Mesendoderm (in vitro differentiated cells): ENCODE results near the gene HK3.

Experiments used
- DNase-seq: peaks from one replicate; pipeline ENCODE4 v3.0.0; 2013
- H2AK5ac ChIP-seq: 2 replicates; pipeline ENCODE4 v1.6.1; 2013; ENCODE audit warnings: low read length, inconsistent platforms
- H2BK120ac ChIP-seq: 2 replicates; pipeline ENCODE4 v1.6.1; 2013; ENCODE audit warnings: low read depth, mild to moderate bottlenecking, low read length, moderate library complexity, mixed read lengths
- H2BK15ac ChIP-seq: replicated peaks from 2 replicates; pipeline ENCODE4 v1.6.1; 2013; ENCODE audit warnings: low read depth, mild to moderate bottlenecking, moderate library complexity
- H2BK5ac ChIP-seq: 2 replicates; pipeline ENCODE4 v1.6.1; 2013; ENCODE audit warnings: low read length, inconsistent platforms
- H3K18ac ChIP-seq: 2 replicates; pipeline ENCODE4 v1.6.1; 2013; ENCODE audit warnings: mild to moderate bottlenecking, low read length, mixed read lengths
- H3K23ac ChIP-seq: one replicate; pipeline ENCODE4 v1.6.1; 2013; ENCODE audit warnings: low read length
- H3K27ac ChIP-seq: 2 replicates; pipeline ENCODE4 v1.5.1; 2013; ENCODE audit warnings: low read depth, mild to moderate bottlenecking, inconsistent platforms, low read length, moderate library complexity
- H3K27me3 ChIP-seq: 2 replicates; pipeline ENCODE4 v1.6.1; 2013; ENCODE audit warnings: low read length, control low read depth, mild to moderate bottlenecking, inconsistent platforms; ENCODE audit not compliant: insufficient read depth, poor library complexity
- H3K36me3 ChIP-seq: 2 replicates; pipeline ENCODE4 v1.6.1; 2013; ENCODE audit warnings: low read length, inconsistent platforms; ENCODE audit not compliant: control insufficient read depth, insufficient read depth
- H3K4ac ChIP-seq: one replicate; pipeline ENCODE4 v1.6.1; 2013; ENCODE audit warnings: low read depth, mild to moderate bottlenecking, low read length, moderate library complexity
- H3K4me1 ChIP-seq: 2 replicates; pipeline ENCODE4 v1.6.1; 2013; ENCODE audit warnings: low read depth, low read length, inconsistent platforms; ENCODE audit not compliant: control insufficient read depth
- H3K4me2 ChIP-seq: 2 replicates; pipeline ENCODE4 v1.6.1; 2013; ENCODE audit warnings: low read length
- H3K4me3 ChIP-seq: 2 replicates; pipeline ENCODE4 v1.5.1; 2013; ENCODE audit warnings: mild to moderate bottlenecking, low read length
- H3K56ac ChIP-seq: one replicate; pipeline ENCODE4 v1.6.1; 2013; ENCODE audit warnings: low read length
- H3K79me1 ChIP-seq: 2 replicates; pipeline ENCODE4 v1.6.1; 2013; ENCODE audit warnings: low read length, inconsistent platforms
- H3K79me2 ChIP-seq: 2 replicates; pipeline ENCODE4 v1.6.1; 2013; ENCODE audit warnings: mild to moderate bottlenecking, low read length; ENCODE audit not compliant: control insufficient read depth, insufficient read depth
- H3K9ac ChIP-seq: 2 replicates; pipeline ENCODE4 v1.6.1; 2013; ENCODE audit warnings: low read length, inconsistent platforms
- H4K5ac ChIP-seq: one replicate; pipeline ENCODE4 v1.6.1; 2013; ENCODE audit warnings: low read length
- H4K8ac ChIP-seq: one replicate; pipeline ENCODE4 v1.6.1; 2013; ENCODE audit warnings: low read depth, mild to moderate bottlenecking, control low read depth, low read length, moderate library complexity
- WGBS: extraction: QIAGEN DNeasy Blood & Tissue Kit; methylation state at CpG from one replicate; pipeline ENCODE4 v1.1.7; 2013; ENCODE audit warnings: low lambda C conversion rate, missing lambda C conversion rate; ENCODE audit not compliant: insufficient coverage; ENCODE audit errors: extremely low coverage; 5-methylcytosine and 5-hydroxymethylcytosine counted together

HK3 gene

GRCh38 chr5:176847148-176847547 lies 52.0 kb downstream of the HK3 start:
- Histone ChIP-seq H3K27me3 (no peaks in the 10 kb centered on the region), H3K36me3 (no peaks in the 10 kb centered on the region), H3K56ac (no peak overlapping the region), H3K27ac (no peak overlapping the region), H3K4me3 (no peak overlapping the region), H3K4ac (no peak overlapping the region), H2AK5ac (no peak overlapping the region), H3K4me2 (no peak overlapping the region), H3K79me1 (no peaks in the 10 kb centered on the region), H3K23ac (no peak overlapping the region), H2BK5ac (no peak overlapping the region), H3K79me2 (no peaks in the 10 kb centered on the region), H4K8ac (no peak overlapping the region), H4K5ac (no peak overlapping the region), H2BK120ac (no peak overlapping the region), H3K4me1 (no peaks in the 10 kb centered on the region), H2BK15ac (no peak overlapping the region), H3K18ac (no peak overlapping the region), H3K9ac (no peak overlapping the region)
- WGBS, result no CpG with 5 or more reads among the region's 18 CpGs
- no peak for DNase-seq

- Histone ChIP-seq H3K4me2 (no peak overlapping the region), H3K4me1 (no peaks in the 10 kb centered on the region), H3K27me3 (no peaks in the 10 kb centered on the region), H3K79me1 (no peaks in the 10 kb centered on the region), H3K4me3 (no peak overlapping the region), H3K23ac (no peak overlapping the region), H3K4ac (no peak overlapping the region), H4K5ac (no peak overlapping the region), H2BK15ac (no peak overlapping the region), H3K9ac (no peak overlapping the region), H4K8ac (no peak overlapping the region), H3K27ac (no peak overlapping the region), H3K18ac (no peak overlapping the region), H2BK5ac (no peak overlapping the region), H3K56ac (no peak overlapping the region), H2BK120ac (no peak overlapping the region), H3K79me2 (no peaks in the 10 kb centered on the region), H2AK5ac (no peak overlapping the region), H3K36me3 (no peaks in the 10 kb centered on the region)
- no peak for DNase-seq
- no CpG with 5 or more reads among the region's 24 CpGs for WGBS
Observed at GRCh38 chr5:176846335-176847140, 52.6 kb downstream of the HK3 start.

GRCh38 chr5:176845392-176845713 lies 53.8 kb downstream of the HK3 start:
- no peaks in the 10 kb centered on the region for H3K79me1 ChIP-seq
- no peak overlapping the region for H3K9ac ChIP-seq

GRCh38 chr5:176844706-176845391 lies 54.3 kb downstream of the HK3 start:
- Histone ChIP-seq H3K4me3 (no peak overlapping the region), H4K8ac (no peak overlapping the region), H3K9ac (no peak overlapping the region), H3K27ac (no peak overlapping the region), H3K79me2 (no peaks in the 10 kb centered on the region), H2AK5ac (no peak overlapping the region), H4K5ac (no peak overlapping the region), H3K4me2 (no peak overlapping the region), H3K4ac (no peak overlapping the region), H2BK5ac (no peak overlapping the region), H3K4me1 (no peaks in the 10 kb centered on the region), H2BK15ac (no peak overlapping the region), H3K18ac (no peak overlapping the region), H3K36me3 (no peaks in the 10 kb centered on the region), H3K27me3 (no peaks in the 10 kb centered on the region), H2BK120ac (no peak overlapping the region), H3K56ac (no peak overlapping the region), H3K23ac (no peak overlapping the region), H3K79me1 (no peaks in the 10 kb centered on the region)
- no peak for DNase-seq
- no CpG with 5 or more reads among the region's 21 CpGs for WGBS

More at GRCh38 chr5:176845392-176845713, 53.8 kb downstream of the HK3 start:
- Histone ChIP-seq H4K5ac (no peak overlapping the region), H3K27ac (no peak overlapping the region), H2BK5ac (no peak overlapping the region), H3K56ac (no peak overlapping the region), H3K79me2 (no peaks in the 10 kb centered on the region), H3K4me1 (no peaks in the 10 kb centered on the region), H2BK15ac (no peak overlapping the region), H3K27me3 (no peaks in the 10 kb centered on the region), H3K36me3 (no peaks in the 10 kb centered on the region), H2AK5ac (no peak overlapping the region), H3K23ac (no peak overlapping the region), H3K4me2 (no peak overlapping the region), H3K4ac (no peak overlapping the region), H4K8ac (no peak overlapping the region), H3K18ac (no peak overlapping the region), H3K4me3 (no peak overlapping the region), H2BK120ac (no peak overlapping the region)
- DNase-seq, result no peak
- no CpG with 5 or more reads among the region's 6 CpGs for WGBS

DNA sequence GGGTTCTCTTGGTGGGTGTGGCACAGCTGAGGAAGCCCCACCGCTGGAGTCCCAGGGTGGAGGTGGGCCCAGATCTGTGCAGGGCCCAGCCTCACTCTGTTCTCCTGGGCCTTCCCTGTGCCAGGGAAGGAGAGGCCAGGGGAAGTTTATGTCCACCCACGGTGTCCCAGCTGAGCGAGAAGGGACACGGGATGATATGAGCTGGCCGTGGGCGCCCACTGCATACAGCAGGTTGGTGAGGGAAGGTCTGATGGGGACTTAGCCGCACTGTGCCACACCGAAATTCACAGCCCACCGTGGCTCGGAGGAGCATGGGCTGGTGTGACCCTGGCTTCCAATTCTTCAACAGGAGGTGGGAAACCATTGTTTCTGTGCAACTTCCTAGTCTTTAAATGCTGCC lies 54.9 kb downstream of the HK3 start:
- Histone ChIP-seq H3K4me1 (no peaks in the 10 kb centered on the region), H3K4me3 (no peak overlapping the region), H2BK120ac (no peak overlapping the region), H2AK5ac (no peak overlapping the region), H3K79me1 (no peaks in the 10 kb centered on the region), H4K5ac (no peak overlapping the region), H2BK5ac (no peak overlapping the region), H2BK15ac (no peak overlapping the region), H3K18ac (no peak overlapping the region), H3K4me2 (no peak overlapping the region), H3K27ac (no peak overlapping the region), H4K8ac (no peak overlapping the region), H3K9ac (no peak overlapping the region), H3K36me3 (no peaks in the 10 kb centered on the region), H3K27me3 (no peaks in the 10 kb centered on the region), H3K4ac (no peak overlapping the region), H3K79me2 (no peaks in the 10 kb centered on the region), H3K56ac (no peak overlapping the region), H3K23ac (no peak overlapping the region)
- no peak for DNase-seq
- WGBS, result no CpG with 5 or more reads among the region's 10 CpGs
